Chondrocyte (in vitro differentiated cells): ENCODE measurements around the gene EFCC1. TPM values are rescaled to one million over a fixed set of nuclear protein-coding genes. Genes with fewer than 3 reads are reported as not detected.
A peak's percentile ranks its signal among the peaks of the same experiment; 100 is the strongest.

Experiments
- DNase-seq: peaks from one replicate; pipeline ENCODE4 v3.0.0; 2021; ENCODE audit warnings: mixed read lengths, low spot score
- H3K27ac Mint-ChIP-seq: one replicate; pipeline ENCODE4 v1.8.0; 2021; ENCODE audit warnings: mild to moderate bottlenecking, moderate library complexity, mixed read lengths; ENCODE audit not compliant: unreplicated experiment
- H3K27me3 Mint-ChIP-seq: 2 replicates; pipeline ENCODE4 v1.8.0; 2021; ENCODE audit warnings: low read depth, mixed read lengths
- H3K36me3 Mint-ChIP-seq: 2 replicates; pipeline ENCODE4 v1.8.0; 2021; ENCODE audit warnings: low read depth, mixed read lengths
- H3K4me1 Mint-ChIP-seq: 2 replicates; pipeline ENCODE4 v1.8.0; 2021; ENCODE audit warnings: low read depth, mild to moderate bottlenecking, mixed read lengths
- H3K4me3 Mint-ChIP-seq: one replicate; pipeline ENCODE4 v1.8.0; 2021; ENCODE audit warnings: mild to moderate bottlenecking, moderate library complexity, mixed read lengths; ENCODE audit not compliant: unreplicated experiment
- H3K9me3 Mint-ChIP-seq: 2 replicates; pipeline ENCODE4 v1.8.0; 2021; ENCODE audit warnings: low read depth, mixed read lengths
- CTCF ChIP-seq: fragments of 200-600 bp; sonication (generic); IDR thresholded peaks from 2 replicates; pipeline ENCODE4 v1.5.0; 2021; ENCODE audit warnings: antibody characterized with exemption, mild to moderate bottlenecking, moderate library complexity
- total RNA-seq: library from RNA; stranded (reverse); gene quantifications from 3 replicates; pipeline ENCODE4 v1.2.1, GENCODE V29; 2021

EFCC1 gene
- total RNA-seq, 1 donor from 2014 or later = not detected

- H3K4me1 Mint-ChIP-seq = peaks cover 15% of the 10 kb centered on the region
- H3K9me3 Mint-ChIP-seq = peaks cover 5% of the 10 kb centered on the region
- TF ChIP-seq CTCF = no peak
- no peak for DNase-seq
- no peak overlapping the region for H3K4me3 Mint-ChIP-seq
- H3K27ac Mint-ChIP-seq = no peak overlapping the region
- no peaks in the 10 kb centered on the region for H3K36me3 Mint-ChIP-seq
- H3K27me3 Mint-ChIP-seq = peaks cover 56% of the 10 kb centered on the region
These were observed 2.0 kb upstream of the EFCC1 start for GRCh38 chr3:128999102-128999501.

- H3K27me3 Mint-ChIP-seq = peaks cover 52% of the 10 kb centered on the region
- peaks cover 19% of the 10 kb centered on the region for H3K4me1 Mint-ChIP-seq
- DNase-seq = no peak
- no peaks in the 10 kb centered on the region for H3K36me3 Mint-ChIP-seq
- H3K9me3 Mint-ChIP-seq = peaks cover 5% of the 10 kb centered on the region
- TF ChIP-seq CTCF = no peak
- no peak overlapping the region for H3K27ac Mint-ChIP-seq
- H3K4me3 Mint-ChIP-seq = peak overlapping the region; percentile 57
These were observed 383 bp upstream of the EFCC1 start for GRCh38 chr3:129000742-129001100.

- peaks cover 48% of the 10 kb centered on the region for H3K27me3 Mint-ChIP-seq
- H3K9me3 Mint-ChIP-seq = peaks cover 5% of the 10 kb centered on the region
- DNase-seq = no peak
- H3K4me1 Mint-ChIP-seq = peaks cover 20% of the 10 kb centered on the region
- no peak overlapping the region for H3K27ac Mint-ChIP-seq
- H3K36me3 Mint-ChIP-seq = no peaks in the 10 kb centered on the region
- no peak for TF ChIP-seq CTCF
- peak overlapping the region; percentile 57 for H3K4me3 Mint-ChIP-seq
These were observed 885 bp downstream of the EFCC1 start for GRCh38 chr3:129001806-129002572.

GRCh38 chr3:129002573-129003569 is 1.8 kb downstream of the EFCC1 start:
- Mint-ChIP-seq H3K36me3 (no peaks in the 10 kb centered on the region), H3K27ac (no peak overlapping the region), H3K27me3 (peaks cover 48% of the 10 kb centered on the region), H3K9me3 (no peaks in the 10 kb centered on the region), H3K4me1 (peaks cover 20% of the 10 kb centered on the region), H3K4me3 (peak overlapping the region; percentile 32)
- TF ChIP-seq CTCF = no peak
- DNase-seq = peak; percentile 62

GRCh38 chr3:129003578-129004112 is 2.5 kb downstream of the EFCC1 start:
- peaks cover 20% of the 10 kb centered on the region for H3K4me1 Mint-ChIP-seq

More at GRCh38 chr3:129003578-129004112, 2.5 kb downstream of the EFCC1 start:
- Mint-ChIP-seq H3K27ac (no peak overlapping the region), H3K9me3 (no peaks in the 10 kb centered on the region), H3K4me3 (no peak overlapping the region), H3K36me3 (no peaks in the 10 kb centered on the region), H3K27me3 (peaks cover 42% of the 10 kb centered on the region)
- peak; percentile 72 for DNase-seq
- TF ChIP-seq CTCF = no peak
